Measurements from ENCODE around the gene CLDN24.

DNA sequence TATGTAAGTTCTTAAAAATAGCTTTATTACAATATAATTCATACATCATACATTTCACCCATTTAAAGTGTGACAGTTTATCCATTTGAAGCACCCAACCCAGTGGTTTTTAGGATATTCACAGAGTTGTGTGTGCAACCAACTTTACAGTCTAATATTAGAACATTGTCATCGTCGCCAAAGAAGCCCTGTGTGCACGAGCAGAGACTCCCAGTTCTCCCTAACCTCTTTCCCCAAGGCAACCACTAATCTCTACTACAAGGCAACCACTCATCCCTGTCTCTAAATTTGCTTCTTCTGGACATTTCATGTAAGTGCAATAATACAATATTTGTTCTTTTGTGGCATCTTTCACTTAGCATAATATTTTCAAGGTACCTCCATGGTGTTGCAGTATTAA lies 49.8 kb downstream of the CLDN24 start:
- no peak for TF ChIP-seq TCF7 (CRISPR knock-in tag; IDR thresholded peaks at IDR 0.05; ENCODE audit: low read depth)
- TF ChIP-seq ZNF416 (CRISPR knock-in tag; IDR thresholded peaks at IDR 0.05): no peak
- TF ChIP-seq, protein P1, sequence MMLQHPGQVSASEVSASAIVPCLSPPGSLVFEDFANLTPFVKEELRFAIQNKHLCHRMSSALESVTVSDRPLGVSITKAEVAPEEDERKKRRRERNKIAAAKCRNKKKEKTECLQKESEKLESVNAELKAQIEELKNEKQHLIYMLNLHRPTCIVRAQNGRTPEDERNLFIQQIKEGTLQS (CRISPR knock-in tag; conservative IDR thresholded peaks at IDR 0.05): no peak
- TF ChIP-seq, protein P2, sequence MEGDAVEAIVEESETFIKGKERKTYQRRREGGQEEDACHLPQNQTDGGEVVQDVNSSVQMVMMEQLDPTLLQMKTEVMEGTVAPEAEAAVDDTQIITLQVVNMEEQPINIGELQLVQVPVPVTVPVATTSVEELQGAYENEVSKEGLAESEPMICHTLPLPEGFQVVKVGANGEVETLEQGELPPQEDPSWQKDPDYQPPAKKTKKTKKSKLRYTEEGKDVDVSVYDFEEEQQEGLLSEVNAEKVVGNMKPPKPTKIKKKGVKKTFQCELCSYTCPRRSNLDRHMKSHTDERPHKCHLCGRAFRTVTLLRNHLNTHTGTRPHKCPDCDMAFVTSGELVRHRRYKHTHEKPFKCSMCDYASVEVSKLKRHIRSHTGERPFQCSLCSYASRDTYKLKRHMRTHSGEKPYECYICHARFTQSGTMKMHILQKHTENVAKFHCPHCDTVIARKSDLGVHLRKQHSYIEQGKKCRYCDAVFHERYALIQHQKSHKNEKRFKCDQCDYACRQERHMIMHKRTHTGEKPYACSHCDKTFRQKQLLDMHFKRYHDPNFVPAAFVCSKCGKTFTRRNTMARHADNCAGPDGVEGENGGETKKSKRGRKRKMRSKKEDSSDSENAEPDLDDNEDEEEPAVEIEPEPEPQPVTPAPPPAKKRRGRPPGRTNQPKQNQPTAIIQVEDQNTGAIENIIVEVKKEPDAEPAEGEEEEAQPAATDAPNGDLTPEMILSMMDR (IDR thresholded peaks at IDR 0.05): no peak
- no peak for TF ChIP-seq SP1 (CRISPR knock-in tag; conservative IDR thresholded peaks at IDR 0.05)
